ENCODE data around the gene ARHGAP21. TPM values are rescaled to one million over a fixed set of nuclear protein-coding genes. Genes with fewer than 3 reads are reported as not detected.
A peak's percentile ranks its signal among the peaks of the same experiment; 100 is the strongest.

ARHGAP21 gene
- total and polyA plus RNA-seq, 4 donors = 25.5 to 140 (median 66.8) TPM

GRCh38 chr10:24685958-24686540 is 37.6 kb downstream of the ARHGAP21 start:
- 49 to 51% methylated on average over 4 of the region's 4 CpGs for WGBS, 2 donors
- Histone ChIP-seq H3K9me3 (ENCODE audit: control insufficient read depth, low read length) (no peaks in the 10 kb centered on the region), H3K4me3 (ENCODE audit: low read length in 2 of 2) (no peak overlapping the region), H3K27me3 (ENCODE audit: control insufficient read depth in 1 of 2, insufficient read depth in 2 of 2, low read length in 1 of 2) (no peaks in the 10 kb centered on the region), H3K27ac (ENCODE audit: low read depth in 1 of 2, low read length in 2 of 2) (no peak overlapping the region), H3K36me3 (ENCODE audit: control insufficient read depth in 1 of 2, insufficient read depth in 2 of 2, low read length in 1 of 2) (no peaks in the 10 kb centered on the region), H3K4me1 (ENCODE audit: control insufficient read depth in 1 of 2, insufficient read depth in 2 of 2, low read length in 2 of 2) (peaks cover 0 to 6% of the 10 kb centered on the region in 2 donors)
- intact Hi-C loops (cut with DNase I) = loop anchor here in 1 of 2 donors (5.0 kb wide), 1 partner anchor 36 kb away; the partner anchor contains the start of gene ARHGAP21
- DNase-seq = peak in 1 of 2 donors; percentile 62
- peak; percentile 62 for ATAC-seq (ENCODE audit: low FRiP score)

DNA sequence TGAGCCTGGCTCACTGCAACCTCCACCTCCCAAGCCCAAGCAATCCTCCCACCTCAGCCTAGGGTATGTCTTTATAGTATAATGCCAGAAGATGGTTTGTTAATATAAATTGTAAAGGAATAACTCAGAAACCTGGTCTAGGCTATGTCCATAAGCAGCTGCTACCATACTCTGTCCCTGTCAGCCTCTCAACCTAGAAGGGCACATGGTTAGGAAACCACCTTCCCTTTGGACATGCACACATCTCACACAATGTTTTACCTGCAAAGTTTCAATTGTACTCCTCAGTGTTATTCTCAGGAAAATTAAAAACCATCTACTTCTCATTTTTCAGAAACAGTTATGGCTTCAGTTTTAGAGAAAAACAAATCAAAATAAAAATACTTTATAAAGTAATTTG is 40.1 kb downstream of the ARHGAP21 start:
- Histone ChIP-seq H3K4me1 (ENCODE audit: control insufficient read depth in 1 of 2, insufficient read depth in 2 of 2, low read length in 2 of 2) (peaks cover 0 to 6% of the 10 kb centered on the region in 2 donors), H3K27me3 (ENCODE audit: control insufficient read depth in 1 of 2, insufficient read depth in 2 of 2, low read length in 1 of 2) (no peaks in the 10 kb centered on the region), H3K36me3 (ENCODE audit: control insufficient read depth in 1 of 2, insufficient read depth in 2 of 2, low read length in 1 of 2) (no peaks in the 10 kb centered on the region), H3K9me3 (ENCODE audit: control insufficient read depth, low read length) (no peaks in the 10 kb centered on the region), H3K27ac (ENCODE audit: low read depth in 1 of 2, low read length in 2 of 2) (no peak overlapping the region), H3K4me3 (ENCODE audit: low read length in 2 of 2) (no peak overlapping the region)
- intact Hi-C loops (cut with DNase I) = no loop called here
- DNase-seq (no peak), ATAC-seq (ENCODE audit: low FRiP score) (no peak)

DNA sequence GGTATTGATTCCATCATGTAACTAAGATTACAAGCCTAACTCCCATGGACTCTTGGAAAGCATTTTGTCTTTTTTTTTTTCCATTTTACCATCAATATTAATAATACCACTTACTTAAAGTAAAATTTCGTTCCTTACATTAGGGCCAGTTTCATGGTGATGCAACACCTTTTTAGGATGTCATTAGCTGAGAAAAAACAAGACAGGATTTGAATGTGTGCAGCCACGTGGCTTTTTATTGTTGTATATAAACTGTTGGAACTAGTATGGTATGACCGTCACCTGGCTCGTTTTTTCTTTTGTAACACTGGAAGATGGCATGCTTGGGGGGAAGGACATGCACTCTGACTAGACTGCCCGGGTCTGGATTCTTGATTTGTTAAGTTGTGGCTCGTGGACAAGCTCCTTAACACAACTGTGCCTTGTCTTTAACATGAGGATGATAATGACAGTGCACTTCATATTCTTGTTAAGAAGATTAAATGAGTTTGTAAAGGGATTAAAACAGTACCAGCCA is 42.1 kb downstream of the ARHGAP21 start:
- Histone ChIP-seq H3K4me3 (ENCODE audit: low read length in 2 of 2) (no peak overlapping the region), H3K4me1 (ENCODE audit: control insufficient read depth in 1 of 2, insufficient read depth in 2 of 2, low read length in 2 of 2) (peaks cover 0 to 3% of the 10 kb centered on the region in 2 donors), H3K36me3 (ENCODE audit: control insufficient read depth in 1 of 2, insufficient read depth in 2 of 2, low read length in 1 of 2) (no peaks in the 10 kb centered on the region), H3K9me3 (ENCODE audit: control insufficient read depth, low read length) (no peaks in the 10 kb centered on the region), H3K27me3 (ENCODE audit: control insufficient read depth in 1 of 2, insufficient read depth in 2 of 2, low read length in 1 of 2) (no peaks in the 10 kb centered on the region), H3K27ac (ENCODE audit: low read depth in 1 of 2, low read length in 2 of 2) (no peak overlapping the region)
- WGBS, 2 donors = 69 to 75% methylated on average over 6 of the region's 6 CpGs
- intact Hi-C loops (cut with DNase I) = no loop called here
- ATAC-seq (ENCODE audit: low FRiP score) (no peak), DNase-seq (no peak)

DNA sequence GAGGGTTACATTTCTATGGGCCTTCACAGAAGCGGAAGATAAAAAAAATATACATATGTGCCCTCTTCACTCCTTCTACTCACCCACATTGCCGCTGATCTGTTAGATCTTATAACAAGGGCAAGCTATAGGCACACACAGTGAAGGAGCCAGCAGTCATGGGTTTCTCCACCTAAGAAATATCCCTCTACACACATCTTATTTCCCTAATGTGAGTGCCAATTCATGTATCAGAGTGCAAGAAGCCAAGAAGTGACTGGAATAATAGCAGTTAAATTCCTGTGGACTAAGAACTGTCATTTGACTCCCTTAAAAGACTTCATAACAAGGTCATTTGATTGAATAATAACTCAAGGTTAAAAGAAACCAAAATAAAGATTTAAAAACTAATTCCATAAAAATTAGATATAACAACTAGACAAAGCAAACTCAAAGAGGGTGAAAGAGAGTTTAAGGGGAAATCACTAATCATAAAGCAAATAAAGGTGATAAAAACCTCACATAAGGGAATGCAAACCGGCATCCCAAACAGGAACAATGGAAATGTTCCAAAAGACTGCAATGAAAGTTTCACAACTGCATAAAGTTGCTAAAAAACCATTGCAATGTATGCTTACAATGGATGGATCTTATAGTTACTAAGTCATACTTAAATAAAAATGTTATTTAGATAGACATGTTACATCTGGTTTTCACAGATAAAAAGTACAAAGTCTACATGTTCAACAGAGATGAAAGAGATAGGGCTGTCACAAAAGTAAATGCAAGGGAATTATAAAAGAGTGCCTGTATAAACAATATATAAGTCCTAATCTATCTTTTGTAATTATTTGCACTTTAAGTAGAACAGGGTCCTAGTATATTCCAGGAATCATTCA is 42.8 kb downstream of the ARHGAP21 start:
- Histone ChIP-seq H3K4me1 (ENCODE audit: control insufficient read depth in 1 of 2, insufficient read depth in 2 of 2, low read length in 2 of 2) (peaks cover 2 to 3% of the 10 kb centered on the region in 2 donors), H3K9me3 (ENCODE audit: control insufficient read depth, low read length) (no peaks in the 10 kb centered on the region), H3K27ac (ENCODE audit: low read depth in 1 of 2, low read length in 2 of 2) (no peak overlapping the region), H3K36me3 (ENCODE audit: control insufficient read depth in 1 of 2, insufficient read depth in 2 of 2, low read length in 1 of 2) (no peaks in the 10 kb centered on the region), H3K27me3 (ENCODE audit: control insufficient read depth in 1 of 2, insufficient read depth in 2 of 2, low read length in 1 of 2) (no peaks in the 10 kb centered on the region), H3K4me3 (ENCODE audit: low read length in 2 of 2) (no peak overlapping the region)
- 53 to 58% methylated on average over 3 of the region's 3 CpGs for WGBS, 2 donors
- no peak for DNase-seq
- intact Hi-C loops (cut with DNase I) = no loop called here
- no peak for ATAC-seq (ENCODE audit: low FRiP score)

DNA sequence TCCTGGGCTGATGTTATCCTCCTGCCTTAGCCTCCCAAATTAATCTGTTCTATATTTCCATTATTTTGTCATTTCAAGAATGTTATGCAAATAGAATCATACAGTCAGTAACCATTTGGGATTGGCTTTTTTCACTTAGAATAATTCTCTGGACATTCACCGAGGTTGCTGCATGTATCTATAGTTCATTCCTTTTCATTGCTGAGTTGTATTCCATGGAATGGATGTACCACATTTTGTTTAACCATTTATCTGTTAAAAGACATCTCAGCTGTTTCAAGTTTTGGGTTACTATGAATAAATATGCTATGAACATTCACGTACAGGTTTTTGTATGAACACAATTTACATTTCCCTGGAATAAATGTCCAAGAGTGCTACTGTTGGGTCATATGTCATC is 44.9 kb downstream of the ARHGAP21 start:
- ATAC-seq (ENCODE audit: low FRiP score) (no peak), DNase-seq (no peak)
- Histone ChIP-seq H3K4me1 (ENCODE audit: control insufficient read depth in 1 of 2, insufficient read depth in 2 of 2, low read length in 2 of 2) (peaks cover 2 to 3% of the 10 kb centered on the region in 2 donors), H3K27ac (ENCODE audit: low read depth in 1 of 2, low read length in 2 of 2) (no peak overlapping the region), H3K9me3 (ENCODE audit: control insufficient read depth, low read length) (no peaks in the 10 kb centered on the region), H3K27me3 (ENCODE audit: control insufficient read depth in 1 of 2, insufficient read depth in 2 of 2, low read length in 1 of 2) (no peaks in the 10 kb centered on the region), H3K4me3 (ENCODE audit: low read length in 2 of 2) (no peak overlapping the region), H3K36me3 (ENCODE audit: control insufficient read depth in 1 of 2, insufficient read depth in 2 of 2, low read length in 1 of 2) (no peaks in the 10 kb centered on the region)
- 98 to 99% methylated on average over 2 of the region's 2 CpGs for WGBS, 2 donors
- intact Hi-C loops (cut with DNase I) = no loop called here

DNA sequence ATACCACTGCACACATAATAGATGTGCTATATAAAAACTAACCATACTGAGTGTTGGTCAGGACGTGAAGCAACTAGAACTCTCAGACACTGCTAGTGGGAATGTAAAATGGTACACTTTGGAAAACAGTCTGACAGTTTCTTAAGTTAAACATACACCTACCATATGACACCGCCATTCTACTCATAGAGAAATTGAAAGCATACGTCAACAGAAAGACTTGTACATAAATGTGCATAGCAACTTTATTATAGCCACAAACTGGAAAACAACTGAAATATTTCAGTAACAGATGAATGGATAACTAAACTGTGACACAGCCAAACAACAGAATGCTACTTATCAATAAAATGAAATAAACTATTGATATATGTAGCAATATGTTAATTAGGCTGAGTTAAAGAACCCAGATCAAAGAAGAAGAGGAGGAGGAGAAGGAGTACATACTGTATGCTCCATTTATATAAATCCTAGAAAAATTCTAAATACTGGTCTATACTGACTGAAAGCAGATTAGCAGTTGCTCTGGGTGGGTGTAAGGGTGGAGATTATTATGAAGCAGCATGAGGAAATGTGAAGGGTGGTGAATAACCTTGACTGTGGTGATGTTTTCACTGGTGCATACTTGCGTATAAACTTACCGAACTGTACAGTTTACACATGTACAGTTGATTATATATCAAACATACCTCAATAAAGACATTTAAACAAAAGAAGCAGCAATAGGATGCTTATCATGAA is 48.6 kb downstream of the ARHGAP21 start:
- DNase-seq = no peak
- ATAC-seq (ENCODE audit: low FRiP score) = no peak
- no peaks in the 10 kb centered on the region for H3K9me3 ChIP-seq (ENCODE audit: control insufficient read depth, low read length)
- no peak overlapping the region for H3K4me3 ChIP-seq (ENCODE audit: low read length in 2 of 2)
- H3K36me3 ChIP-seq (ENCODE audit: control insufficient read depth in 1 of 2, insufficient read depth in 2 of 2, low read length in 1 of 2) = no peaks in the 10 kb centered on the region
- H3K27ac ChIP-seq (ENCODE audit: low read depth in 1 of 2, low read length in 2 of 2) = no peak overlapping the region
- 97 to 98% methylated on average over 5 of the region's 5 CpGs for WGBS, 2 donors
- no peaks in the 10 kb centered on the region for H3K27me3 ChIP-seq (ENCODE audit: control insufficient read depth in 1 of 2, insufficient read depth in 2 of 2, low read length in 1 of 2)
- H3K4me1 ChIP-seq (ENCODE audit: control insufficient read depth in 1 of 2, insufficient read depth in 2 of 2, low read length in 2 of 2) = peaks cover 3 to 4% of the 10 kb centered on the region in 2 donors
- intact Hi-C loops (cut with DNase I) = no loop called here

DNA sequence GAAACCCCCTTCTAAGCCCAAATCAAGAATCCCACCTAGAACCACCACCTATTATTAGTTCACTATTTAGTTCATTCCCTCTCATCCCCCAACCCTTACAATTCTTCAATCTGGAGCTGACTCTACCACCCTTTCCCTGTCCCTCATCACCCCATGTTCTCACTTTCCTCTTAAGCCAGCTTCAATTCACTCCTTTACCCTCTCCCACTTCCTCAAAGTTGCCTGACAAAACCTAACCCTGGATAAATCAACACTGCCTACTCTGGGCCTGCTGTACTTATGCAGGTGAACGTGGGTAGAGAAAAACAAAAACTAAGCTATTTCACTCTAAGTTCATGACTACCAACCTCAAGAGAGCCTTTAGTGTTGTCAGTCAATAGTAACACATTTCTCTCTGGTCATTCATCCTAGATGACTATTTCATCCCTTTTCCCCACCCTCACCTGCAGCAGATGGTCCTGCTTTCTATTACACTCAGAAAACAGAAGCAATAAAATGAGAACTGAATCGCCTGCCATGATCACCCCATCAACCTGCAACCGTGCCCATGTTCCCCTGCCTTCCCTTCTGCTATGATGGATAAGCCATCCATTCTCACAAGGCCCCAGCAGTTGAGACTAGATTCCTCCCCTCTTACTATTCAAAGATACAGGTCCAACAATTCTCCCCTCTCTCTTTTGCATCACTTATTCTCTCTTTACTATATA is 52.6 kb downstream of the ARHGAP21 start:
- Histone ChIP-seq H3K9me3 (ENCODE audit: control insufficient read depth, low read length) (no peaks in the 10 kb centered on the region), H3K4me3 (ENCODE audit: low read length in 2 of 2) (no peak overlapping the region), H3K27ac (ENCODE audit: low read depth in 1 of 2, low read length in 2 of 2) (no peak overlapping the region), H3K4me1 (ENCODE audit: control insufficient read depth in 1 of 2, insufficient read depth in 2 of 2, low read length in 2 of 2) (peaks cover 1 to 9% of the 10 kb centered on the region in 2 donors), H3K27me3 (ENCODE audit: control insufficient read depth in 1 of 2, insufficient read depth in 2 of 2, low read length in 1 of 2) (no peaks in the 10 kb centered on the region), H3K36me3 (ENCODE audit: control insufficient read depth in 1 of 2, insufficient read depth in 2 of 2, low read length in 1 of 2) (no peaks in the 10 kb centered on the region)
- no peak for ATAC-seq (ENCODE audit: low FRiP score)
- 94 to 96% methylated on average over 3 of the region's 3 CpGs for WGBS, 2 donors
- DNase-seq = no peak
- intact Hi-C loops (cut with DNase I) = no loop called here

DNA sequence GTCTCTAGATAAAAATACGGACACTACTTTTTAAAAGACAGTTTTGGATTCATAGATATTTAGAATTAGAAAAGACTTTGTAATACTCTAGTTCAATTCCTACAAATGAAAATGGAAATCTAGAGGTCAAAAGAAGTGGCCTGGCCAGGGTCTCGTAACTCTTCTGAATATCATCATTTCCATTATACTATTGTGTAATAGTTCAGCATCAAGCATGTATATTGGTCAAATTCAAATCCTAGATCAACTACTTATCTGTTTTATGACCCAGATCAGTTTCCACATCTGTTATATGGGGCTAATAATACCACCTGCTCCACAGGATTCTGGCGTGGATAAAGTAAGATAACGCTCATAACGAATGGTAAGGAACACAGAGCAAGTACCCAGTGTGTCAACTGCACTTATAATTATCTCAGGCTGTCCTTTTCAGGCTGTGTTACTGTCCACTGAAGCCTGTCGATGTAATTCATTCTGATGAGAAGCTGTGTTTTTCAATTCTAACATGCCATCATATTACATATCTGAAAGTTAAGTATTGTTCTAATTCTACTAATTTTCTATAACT is 54.3 kb downstream of the ARHGAP21 start:
- WGBS, 2 donors = 87% methylated on average over 6 of the region's 6 CpGs
- no peaks in the 10 kb centered on the region for H3K9me3 ChIP-seq (ENCODE audit: control insufficient read depth, low read length)
- ATAC-seq (ENCODE audit: low FRiP score) (no peak), DNase-seq (no peak)
- H3K4me3 ChIP-seq (ENCODE audit: low read length in 2 of 2) = no peak overlapping the region
- H3K27me3 ChIP-seq (ENCODE audit: control insufficient read depth in 1 of 2, insufficient read depth in 2 of 2, low read length in 1 of 2) = no peaks in the 10 kb centered on the region
- H3K36me3 ChIP-seq (ENCODE audit: control insufficient read depth in 1 of 2, insufficient read depth in 2 of 2, low read length in 1 of 2) = peaks cover 0 to 2% of the 10 kb centered on the region in 2 donors
- H3K27ac ChIP-seq (ENCODE audit: low read depth in 1 of 2, low read length in 2 of 2) = no peak overlapping the region
- intact Hi-C loops (cut with DNase I) = no loop called here
- peaks cover 1 to 9% of the 10 kb centered on the region in 2 donors for H3K4me1 ChIP-seq (ENCODE audit: control insufficient read depth in 1 of 2, insufficient read depth in 2 of 2, low read length in 2 of 2)
